NCI-H128 (cell line): ENCODE results near the gene CLEC18B.
"Not testable (repeated sequence)": the region's sequence is repeated elsewhere in the genome, so short reads cannot be mapped to it uniquely, and the experiment has no call there.

Experiments
- DNase-seq: peaks from one replicate; lab custom pipeline; 2025; ENCODE audit not compliant: unreplicated experiment; lab: John Stamatoyannopoulos, UW

CLEC18B gene

DNA sequence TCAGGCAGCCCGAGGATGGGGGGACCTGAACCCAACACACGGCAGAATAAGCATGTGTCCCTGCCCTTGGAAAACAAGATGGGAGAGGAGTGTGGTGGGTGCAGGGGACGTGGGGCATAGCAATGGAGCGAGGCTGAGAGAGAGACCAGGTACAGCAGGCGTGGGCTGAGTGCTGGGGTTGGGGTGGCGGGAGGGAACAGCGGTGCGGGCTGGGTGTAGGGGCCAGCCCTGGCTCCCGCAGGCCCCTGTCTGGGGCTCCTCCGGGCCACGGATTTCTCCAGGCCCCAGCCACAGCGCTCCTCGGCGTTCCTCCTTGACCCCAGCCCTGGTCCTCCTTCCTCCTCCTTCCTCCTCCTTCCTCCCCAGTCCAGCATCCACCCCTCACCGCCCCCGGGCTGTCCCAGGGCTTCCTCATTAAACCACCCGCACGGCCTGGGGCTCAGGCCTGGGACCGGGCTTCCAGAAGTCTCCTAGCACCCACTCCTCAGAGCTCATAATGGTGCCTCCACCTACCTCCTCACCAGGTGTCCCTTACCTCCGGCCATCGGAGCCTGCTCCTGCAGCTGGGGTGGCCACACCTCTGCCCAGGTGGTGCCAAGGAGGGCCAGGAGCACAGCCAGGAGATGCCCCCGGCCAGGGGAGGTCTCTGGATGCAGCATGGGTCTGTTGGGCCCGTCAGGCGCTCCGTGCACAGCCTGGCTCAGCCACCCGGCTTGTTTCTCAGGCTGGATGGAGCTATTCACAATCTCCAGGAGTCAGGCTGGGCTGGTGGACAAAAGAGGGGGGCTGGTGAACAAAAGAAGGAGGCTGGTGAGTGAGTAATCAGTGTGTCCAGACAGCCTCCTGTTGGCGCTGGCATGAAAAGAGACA lies at the start of gene CLEC18B:
CLEC18B (minus strand) TSS at position 867 of the 870 bp plus-strand sequence; CDS start at position 659, 208 bp downstream.
- DNase-seq = not testable (repeated sequence)

DNA sequence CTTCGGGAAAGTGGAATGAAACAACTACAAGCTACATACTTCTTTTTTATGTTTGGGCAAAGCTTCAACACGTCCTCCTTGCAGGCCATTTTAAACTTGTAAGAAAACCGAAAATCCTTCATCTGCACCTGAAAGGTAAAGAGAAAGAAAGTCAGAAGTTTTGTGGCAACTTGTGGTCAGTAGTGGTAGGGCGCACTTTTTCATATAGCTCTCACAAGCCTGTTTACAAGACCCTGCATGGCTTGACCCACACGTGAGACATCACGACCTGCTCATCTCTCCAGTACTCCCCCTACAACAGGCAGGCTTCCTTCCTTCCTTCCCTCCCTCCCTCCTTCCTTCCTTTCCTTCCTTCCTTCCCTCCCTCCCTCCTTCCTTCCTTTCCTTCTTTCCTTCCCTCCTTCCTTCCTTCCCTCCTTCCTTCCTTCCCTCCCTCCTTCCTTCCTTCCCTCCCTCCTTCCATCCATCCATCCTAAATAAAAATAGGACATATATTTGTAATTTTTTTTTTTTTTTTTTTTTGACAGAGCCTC lies 48.7 kb upstream of the CLEC18B start:
- no peak for DNase-seq

DNA sequence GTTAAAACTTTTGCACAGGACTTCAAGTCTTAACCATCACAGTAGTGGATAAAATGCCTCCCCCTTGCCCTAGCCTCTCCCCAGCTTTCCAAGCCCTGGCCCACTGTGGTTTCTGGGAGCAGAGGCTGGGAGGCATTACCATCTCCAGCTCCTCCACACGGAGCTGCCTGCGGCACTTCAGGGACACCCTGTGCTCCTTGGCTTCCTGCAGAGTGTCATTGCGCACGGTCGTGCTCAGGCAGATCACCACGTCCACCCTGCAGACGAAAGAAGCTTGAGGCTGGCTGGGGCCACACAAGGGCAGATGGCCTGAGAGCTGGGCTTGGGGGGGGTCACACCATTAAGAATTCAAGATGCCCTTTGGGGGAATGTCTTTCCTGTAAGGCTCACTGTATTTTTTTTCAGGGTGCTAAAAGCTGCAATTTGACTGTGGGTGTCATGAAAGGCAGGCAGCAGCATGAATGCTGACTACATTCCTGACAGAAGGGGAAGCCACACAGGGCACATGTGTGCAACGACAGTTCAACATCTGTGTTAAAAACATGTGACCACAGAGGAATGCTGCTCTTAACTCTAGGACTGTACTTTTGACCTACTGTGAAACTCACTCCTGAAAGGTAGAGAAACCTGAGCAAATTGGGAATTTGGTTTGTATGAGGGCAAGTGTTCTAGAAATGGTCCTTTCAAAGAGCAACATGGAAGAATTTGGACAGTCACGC lies 47.7 kb upstream of the CLEC18B start:
- no peak for DNase-seq

DNA sequence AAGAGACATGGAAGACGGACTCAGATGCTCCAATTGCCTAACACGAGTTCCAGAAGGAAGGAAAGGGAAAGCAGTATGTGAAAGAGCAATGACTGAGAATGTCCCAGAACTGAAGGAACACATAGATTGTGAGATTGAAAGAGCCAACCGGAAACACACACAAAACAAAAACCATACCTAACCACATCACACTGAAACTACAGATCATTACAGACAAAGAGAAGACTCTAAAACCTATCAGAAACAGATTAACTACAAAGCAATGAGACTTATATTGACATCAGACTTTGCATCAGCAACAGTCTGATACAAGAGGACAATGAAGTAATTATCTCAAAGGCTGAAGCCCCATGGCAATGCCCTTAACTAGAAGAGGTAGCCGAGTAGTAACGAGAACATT lies 45.6 kb upstream of the CLEC18B start:
- no peak for DNase-seq

DNA sequence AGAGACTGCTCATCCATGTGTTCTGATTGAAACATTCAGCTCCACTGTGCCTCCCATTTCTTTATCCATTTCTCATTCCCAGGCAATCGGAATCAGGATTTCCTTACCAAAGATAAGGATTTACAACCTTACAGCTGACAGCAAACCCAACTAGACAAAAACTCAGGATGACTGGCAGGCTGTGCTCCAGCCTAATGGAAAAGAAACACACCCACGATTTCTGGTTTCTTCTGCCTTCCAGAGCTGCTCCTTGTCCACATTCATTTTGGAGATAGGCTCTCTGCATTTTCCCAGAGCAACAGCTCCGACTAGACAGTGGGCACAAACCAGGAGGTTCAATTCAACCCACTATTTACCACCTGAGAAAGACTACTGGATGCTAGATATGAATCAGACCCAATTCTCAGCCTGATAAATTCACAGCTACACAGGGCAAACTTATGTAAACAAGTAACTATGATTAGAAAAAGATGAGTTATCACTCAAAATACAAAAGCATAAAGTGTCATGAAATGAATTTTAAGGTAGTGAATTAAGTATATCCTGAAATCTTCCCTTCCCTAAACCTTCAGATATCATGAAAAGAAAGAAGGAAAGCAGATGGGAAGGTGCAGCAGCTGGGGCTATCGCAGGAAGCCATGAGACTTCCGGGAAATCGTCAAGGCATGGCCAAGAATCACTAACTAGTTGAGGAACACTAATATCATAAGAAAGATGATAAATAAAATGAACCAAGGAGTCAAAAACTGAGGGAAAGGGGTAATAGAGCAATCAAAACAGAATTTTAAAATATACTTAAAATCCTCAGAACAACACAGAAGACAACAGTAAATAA lies 44.8 kb upstream of the CLEC18B start:
- no peak for DNase-seq

DNA sequence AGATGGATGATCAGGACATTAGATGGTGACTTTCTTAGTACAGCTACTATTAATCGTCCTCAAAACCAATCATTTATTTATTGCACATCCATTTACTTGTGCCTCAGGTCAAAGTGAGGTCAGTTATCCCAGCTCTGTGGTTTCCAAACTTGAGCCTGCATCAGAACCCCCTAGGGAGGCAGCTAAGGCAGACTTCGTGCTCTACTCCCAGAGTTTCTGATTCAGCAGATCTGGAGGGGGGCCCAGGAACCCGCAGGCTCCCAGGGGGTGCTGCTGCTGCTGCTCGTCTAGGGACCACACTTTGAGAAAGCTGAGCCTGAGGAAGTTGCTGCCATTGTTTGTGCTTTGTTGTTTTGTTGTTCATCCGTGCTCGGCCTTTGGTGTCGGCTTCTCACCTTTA lies 44.0 kb upstream of the CLEC18B start:
- DNase-seq = no peak

DNA sequence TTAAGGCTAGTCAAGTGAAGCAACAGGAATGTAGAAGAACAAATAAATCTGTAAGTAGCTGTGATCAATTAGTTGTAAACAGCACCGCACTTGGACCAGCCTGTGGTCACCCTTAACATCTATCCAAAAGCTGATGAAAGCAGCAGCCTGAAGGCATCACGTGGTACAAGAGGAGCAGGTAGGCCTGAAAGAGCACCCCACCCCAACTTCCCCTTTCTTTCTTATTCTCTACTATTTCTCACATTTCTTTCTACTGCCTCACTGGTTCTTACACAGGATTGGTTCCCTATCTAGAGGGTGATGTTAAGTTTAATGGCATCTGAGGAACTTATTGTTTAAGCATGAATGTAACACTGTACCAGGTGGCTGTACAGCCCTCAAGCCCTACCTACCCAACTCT lies 42.6 kb upstream of the CLEC18B start:
- no peak for DNase-seq

DNA sequence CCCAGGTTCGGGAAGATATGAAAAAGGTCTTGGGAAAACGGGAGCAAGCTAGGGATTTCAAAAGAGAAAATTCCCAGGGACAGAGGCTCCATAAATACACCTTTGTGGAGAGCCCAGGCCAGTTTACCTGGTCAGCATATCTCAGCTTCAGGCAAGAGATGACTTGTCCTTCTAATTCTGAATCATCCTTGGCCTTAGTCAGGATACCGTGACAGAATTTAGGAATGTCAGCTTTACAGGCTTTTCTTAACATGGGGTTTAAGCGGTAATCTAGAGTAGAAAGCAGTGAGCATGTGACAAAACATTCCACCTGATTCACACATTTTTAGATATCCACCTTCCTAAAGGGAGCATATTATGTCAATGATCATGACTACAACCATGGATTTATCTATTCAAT lies 41.1 kb upstream of the CLEC18B start:
- DNase-seq = no peak

DNA sequence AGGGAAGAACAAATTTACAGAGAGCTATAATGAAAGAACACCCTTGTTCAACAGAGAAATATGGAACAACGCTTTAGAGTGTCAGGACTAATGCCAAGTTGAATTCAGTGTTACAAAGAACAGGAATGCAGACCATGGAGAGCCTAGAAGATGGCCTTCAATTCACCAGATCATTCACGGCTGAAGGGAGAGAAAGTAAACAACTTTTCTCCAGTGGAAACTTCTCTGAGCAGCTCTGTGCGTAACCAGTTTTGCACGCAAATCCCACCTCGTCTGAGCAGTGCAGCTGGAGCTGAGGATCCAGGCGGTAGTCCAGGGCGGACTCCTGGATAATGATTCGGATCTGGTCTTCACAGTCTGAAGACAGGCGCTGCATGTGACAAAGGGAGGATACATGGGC lies 40.5 kb upstream of the CLEC18B start:
- no peak for DNase-seq

DNA sequence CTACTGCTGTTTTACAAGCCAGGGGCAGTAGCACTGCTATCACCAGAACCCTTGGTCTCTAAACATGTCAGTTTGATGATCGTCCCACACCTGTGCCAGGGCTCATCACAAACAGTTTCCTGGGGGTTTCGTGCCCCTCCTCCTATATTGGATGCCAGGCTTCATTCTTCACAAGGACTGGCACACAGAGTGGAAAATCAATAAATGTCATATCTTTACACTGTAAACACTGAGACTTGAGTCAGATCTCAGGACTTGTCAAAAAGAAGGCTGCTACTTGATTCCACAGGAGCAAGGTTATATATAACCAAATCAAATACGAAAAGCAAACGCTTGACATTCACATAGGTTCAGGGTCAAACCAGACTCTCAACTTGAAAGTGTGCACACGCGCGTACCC lies 39.3 kb upstream of the CLEC18B start:
- DNase-seq = no peak

DNA sequence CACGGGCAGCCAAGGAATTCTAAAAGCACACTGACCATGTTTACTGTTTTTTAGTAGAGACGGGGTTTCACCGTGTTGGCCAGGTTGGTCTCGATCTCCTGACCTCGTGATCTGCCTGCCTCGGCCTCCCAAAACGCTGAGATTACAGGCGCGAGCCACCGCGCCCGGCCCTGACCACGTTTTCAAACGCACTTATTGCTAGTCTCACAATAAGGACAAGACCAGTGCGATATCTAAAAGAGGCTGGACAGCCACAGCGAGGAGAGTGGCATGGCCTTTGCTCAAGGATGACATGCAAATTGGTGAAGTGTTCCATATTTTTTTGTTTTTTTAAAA lies 35.0 kb upstream of the CLEC18B start:
- no peak for DNase-seq

DNA sequence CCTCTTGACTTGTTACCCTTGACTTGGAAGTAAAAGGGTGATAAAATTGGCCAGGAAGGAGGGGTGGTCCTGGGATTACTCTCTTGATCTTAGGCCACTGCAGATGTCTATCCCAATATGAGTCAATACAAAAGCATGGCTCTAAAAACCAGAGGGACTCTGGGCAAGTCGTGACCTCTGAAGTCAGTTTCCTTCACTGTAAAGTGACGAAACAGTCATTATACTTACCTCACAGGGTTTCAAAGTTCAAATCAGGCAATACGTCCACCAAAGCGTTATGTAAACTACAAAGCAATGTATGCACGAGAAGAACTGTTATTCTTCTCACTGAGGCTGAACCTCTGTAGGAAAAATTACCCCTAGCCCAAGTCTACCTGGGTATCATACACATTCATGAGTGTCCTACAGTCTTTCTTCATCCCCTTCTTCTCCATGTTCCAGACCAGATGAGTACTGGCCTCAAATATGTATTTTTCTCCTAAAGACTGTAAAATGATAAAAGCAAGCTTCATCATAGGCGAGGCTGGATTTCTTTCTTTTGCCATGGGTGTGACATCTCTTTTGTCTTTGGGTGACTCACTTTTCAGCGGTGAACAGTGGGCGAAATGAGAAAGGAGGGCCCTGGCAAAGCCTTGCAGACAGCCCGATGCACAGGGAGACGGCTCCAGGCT lies 34.5 kb upstream of the CLEC18B start:
- no peak for DNase-seq

DNA sequence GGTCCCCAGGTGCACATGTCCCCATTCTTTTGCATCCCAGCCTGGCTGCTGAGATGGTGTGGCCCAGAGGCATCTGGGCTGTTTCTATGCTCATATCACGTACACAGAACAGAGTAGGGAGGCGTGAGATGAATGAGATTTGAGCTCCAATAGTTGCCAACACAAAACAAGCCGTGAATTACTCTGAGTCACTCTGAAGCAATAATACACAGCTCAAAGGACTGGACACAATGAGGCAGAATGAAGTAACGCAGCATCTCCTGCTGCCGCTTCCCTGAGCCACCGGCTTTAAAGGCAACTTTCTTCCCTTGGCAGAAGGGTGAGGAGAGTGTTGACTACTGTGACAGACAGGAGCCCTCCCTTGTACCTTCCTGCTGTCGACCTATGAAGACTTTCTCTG lies 33.9 kb upstream of the CLEC18B start:
- DNase-seq = no peak

DNA sequence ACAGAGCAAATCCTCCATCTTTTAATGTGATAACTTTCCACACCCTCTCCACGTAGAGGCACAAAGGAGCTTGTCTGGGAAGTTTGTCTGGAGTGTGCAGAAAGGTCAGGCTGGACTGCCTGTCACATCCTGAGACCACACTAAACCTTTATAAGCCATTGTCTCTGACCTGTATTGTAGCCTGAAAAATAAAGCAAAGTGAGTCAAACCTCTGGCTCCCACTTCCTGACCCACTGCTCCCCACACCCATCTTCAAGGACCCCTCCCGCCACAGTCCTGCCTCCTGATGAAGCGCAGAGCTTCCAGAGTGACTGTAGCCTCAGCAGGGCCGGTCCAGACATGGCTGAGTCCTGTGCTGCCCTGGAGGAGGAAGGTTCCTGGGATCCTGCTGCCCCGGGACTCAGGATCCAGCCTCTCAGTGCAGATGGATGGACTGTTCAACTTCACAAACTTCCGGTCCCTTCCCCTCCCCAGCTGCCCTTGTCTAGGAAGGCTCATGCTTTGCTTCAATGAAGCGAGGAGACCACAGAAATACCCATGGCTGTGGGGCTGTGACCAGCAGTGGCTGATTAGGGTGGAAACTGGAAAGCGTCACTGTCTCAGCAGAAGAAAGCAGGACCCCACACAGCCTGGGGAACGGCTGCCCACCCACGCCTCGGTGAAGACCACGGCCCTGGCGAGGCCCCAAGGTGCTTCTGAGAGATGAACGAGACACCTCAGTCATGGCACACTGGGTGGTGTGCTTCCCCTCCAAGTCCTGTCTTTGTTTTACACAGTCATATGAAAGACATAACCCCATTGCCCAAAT lies 30.9 kb upstream of the CLEC18B start:
- DNase-seq = no peak

DNA sequence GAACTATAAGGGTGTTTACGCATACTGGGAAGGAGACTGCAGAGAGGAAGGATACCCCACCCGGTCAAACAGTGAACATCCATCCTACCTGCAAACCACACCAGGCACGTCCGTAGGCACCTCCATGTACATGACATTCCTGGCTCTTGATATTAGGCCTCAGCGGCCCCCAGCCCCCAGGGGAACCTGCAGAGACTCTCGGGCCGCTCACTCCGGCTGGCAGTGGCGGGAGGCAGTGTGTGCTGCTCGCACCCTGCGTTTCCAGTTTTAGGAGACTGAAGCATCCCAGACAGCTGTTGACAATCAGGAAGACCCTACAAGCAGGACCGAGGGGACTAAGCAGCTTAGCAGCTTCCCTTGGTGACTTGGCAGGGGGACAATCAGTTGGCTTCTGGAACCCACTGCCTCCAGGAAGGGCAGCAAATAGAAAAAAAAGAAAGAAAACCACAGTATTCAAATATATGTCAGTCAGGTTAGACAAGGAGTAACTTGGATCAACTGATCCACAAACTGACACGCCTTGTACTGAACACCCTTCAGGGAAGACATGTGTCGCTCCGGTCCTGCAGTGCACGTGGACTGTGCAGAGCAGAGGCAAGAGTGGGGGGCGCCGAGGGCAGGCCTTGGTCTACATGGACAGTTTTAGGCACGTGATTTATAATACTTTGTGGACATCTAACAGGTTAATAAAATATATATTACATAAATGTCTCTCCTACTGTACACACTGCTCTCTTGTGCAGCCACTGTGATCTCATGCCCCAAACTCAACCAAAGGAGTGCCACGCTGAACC lies 29.9 kb upstream of the CLEC18B start:
- DNase-seq = no peak

DNA sequence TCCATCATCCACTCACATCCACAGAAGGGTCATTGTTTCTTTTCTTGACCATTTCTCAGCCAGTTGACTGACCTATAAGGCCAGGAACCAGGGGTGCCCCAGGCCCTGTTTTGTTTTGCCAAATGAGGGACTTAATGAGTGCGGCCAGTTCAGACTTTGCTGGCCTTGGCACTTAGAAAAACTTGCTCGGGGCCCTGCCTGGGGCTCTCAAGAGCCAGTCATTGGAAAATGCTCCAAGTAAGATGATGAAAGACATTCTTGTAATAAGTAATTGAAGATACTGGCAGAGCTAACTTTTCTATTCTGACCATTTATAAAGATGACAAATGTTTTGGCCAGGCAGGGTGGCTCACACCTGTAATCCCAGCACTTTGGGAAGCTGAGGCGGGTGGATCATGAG lies 29.0 kb upstream of the CLEC18B start:
- no peak for DNase-seq

DNA sequence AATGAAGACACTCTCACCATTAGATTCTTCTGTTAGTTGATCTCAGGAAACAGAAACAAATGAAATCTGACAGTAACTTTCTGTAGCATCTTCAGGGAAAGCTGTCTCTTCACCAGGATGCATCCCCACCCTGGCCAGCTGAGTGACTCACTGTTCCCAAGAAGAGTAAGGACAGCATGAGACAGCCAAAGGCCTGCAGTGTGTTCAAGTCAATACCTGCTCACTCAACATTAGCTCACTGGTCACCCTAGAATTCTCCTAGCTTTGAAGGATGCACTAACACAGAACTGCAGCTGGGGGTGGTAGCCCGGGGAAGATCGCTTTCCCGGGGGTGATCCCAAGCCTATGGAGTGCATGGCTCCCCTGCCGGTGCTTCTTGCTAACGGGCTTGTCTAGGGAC lies 28.2 kb upstream of the CLEC18B start:
- DNase-seq = no peak

DNA sequence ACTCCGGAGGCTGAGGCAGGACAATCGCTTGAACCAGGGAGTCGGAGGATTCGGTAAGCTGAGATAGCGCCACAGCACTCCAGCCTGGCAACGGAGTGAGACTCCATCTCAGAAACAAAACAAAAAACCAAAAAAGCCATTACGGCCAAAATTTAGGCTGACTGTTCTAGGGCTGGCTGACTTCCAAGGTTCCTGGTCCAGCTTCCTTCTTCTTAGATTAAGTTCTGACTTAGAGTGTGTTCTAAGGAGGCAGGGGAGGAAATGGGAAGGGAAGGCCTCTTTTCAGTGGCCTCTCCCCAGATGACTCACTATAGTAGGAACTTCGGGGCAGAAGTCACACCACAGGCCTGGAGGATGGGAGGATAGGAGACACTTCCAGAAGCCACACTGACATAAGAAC lies 27.7 kb upstream of the CLEC18B start:
- DNase-seq = no peak

DNA sequence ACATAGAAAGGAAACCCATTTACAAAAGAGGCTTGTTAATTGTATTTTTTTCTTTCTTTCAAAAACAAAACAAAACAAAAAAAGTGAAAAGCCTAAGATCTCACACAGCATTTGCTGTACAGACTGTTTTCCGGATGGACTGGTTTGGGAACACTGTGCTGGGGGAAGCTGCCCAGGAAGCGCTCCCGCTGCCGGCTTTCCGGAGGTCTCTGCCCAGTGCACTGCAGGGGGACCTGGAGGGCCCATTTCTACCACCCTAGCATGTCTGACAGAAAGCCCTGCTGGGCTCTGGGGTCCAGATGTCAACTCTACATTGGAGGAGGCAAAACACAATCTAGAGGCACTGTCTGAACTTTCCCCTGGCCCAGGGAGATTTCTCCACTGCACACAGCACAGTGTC lies 26.3 kb upstream of the CLEC18B start:
- no peak for DNase-seq
